ENCODE data around the gene TMEM132C.

TMEM132C gene

GRCh38 chr12:128450810-128451209, 183.8 kb downstream of the TMEM132C start:
- CTCF ChIA-PET: no interaction called here
- Histone ChIP-seq H3K36me3 (ENCODE audit: control insufficient read depth in 2 of 2, insufficient read depth in 1 of 2, low read length in 2 of 2) (no peaks in the 10 kb centered on the region), H3K27ac (ENCODE audit: extremely low read depth, low read depth, low read length) (no peak overlapping the region)

GRCh38 chr12:128455851-128456250, 188.9 kb downstream of the TMEM132C start:
- H3K4me1 ChIP-seq (ENCODE audit: control insufficient read depth, insufficient read depth, low read length): no peaks in the 10 kb centered on the region
- no peaks in the 10 kb centered on the region for H3K36me3 ChIP-seq (ENCODE audit: control insufficient read depth in 2 of 2, insufficient read depth in 1 of 2, low read length in 2 of 2)
- POLR2A ChIA-PET: no interaction called here
- H3K27ac ChIP-seq (ENCODE audit: extremely low read depth, low read depth, low read length): no peak overlapping the region
- TF ChIP-seq ZNF580 (tag by site-specific recombination; IDR thresholded peaks at IDR 0.05) (no peak), ZNF529 (tag by site-specific recombination; IDR thresholded peaks at IDR 0.05; ENCODE audit: insufficient replicate concordance) (no peak), ZNF791 (tag by site-specific recombination; IDR thresholded peaks at IDR 0.05) (no peak), SP3 (tag by site-specific recombination; IDR thresholded peaks at IDR 0.05) (no peak), KLF1 (tag by site-specific recombination; IDR thresholded peaks at IDR 0.05) (no peak), GLI4 (tag by site-specific recombination; IDR thresholded peaks at IDR 0.05) (no peak)
- CTCF ChIA-PET: no interaction called here
- no peak overlapping the region for H3K4me3 ChIP-seq (ENCODE audit: low read depth, low read length)
- no peaks in the 10 kb centered on the region for H3K9me3 ChIP-seq (ENCODE audit: control insufficient read depth, insufficient read depth, low read depth, low read length)

More at GRCh38 chr12:128450810-128451209, 183.8 kb downstream of the TMEM132C start:
- POLR2A ChIA-PET: no interaction called here
- H3K9me3 ChIP-seq (ENCODE audit: control insufficient read depth, insufficient read depth, low read depth, low read length): no peaks in the 10 kb centered on the region
- H3K4me3 ChIP-seq (ENCODE audit: low read depth, low read length): no peak overlapping the region
- TF ChIP-seq ZNF529 (tag by site-specific recombination; IDR thresholded peaks at IDR 0.05; ENCODE audit: insufficient replicate concordance): no peak
- TF ChIP-seq TCF7L2 (IDR thresholded peaks at IDR 0.05; ENCODE audit: borderline replicate concordance, low read depth, low read length): no peak
- no peaks in the 10 kb centered on the region for H3K4me1 ChIP-seq (ENCODE audit: control insufficient read depth, insufficient read depth, low read length)

GRCh38 chr12:128456922-128457321, 190.0 kb downstream of the TMEM132C start:
- ChIA-PET POLR2A (no interaction called here), CTCF (no interaction called here)
- Histone ChIP-seq H3K27ac (ENCODE audit: extremely low read depth, low read depth, low read length) (no peak overlapping the region), H3K4me1 (ENCODE audit: control insufficient read depth, insufficient read depth, low read length) (no peaks in the 10 kb centered on the region), H3K36me3 (ENCODE audit: control insufficient read depth in 2 of 2, insufficient read depth in 1 of 2, low read length in 2 of 2) (no peaks in the 10 kb centered on the region), H3K9me3 (ENCODE audit: control insufficient read depth, insufficient read depth, low read depth, low read length) (no peaks in the 10 kb centered on the region), H3K4me3 (ENCODE audit: low read depth, low read length) (no peak overlapping the region)
- no peak for TF ChIP-seq ZNF639 (tag by site-specific recombination; IDR thresholded peaks at IDR 0.05)

- ChIA-PET POLR2A (no interaction called here), CTCF (no interaction called here)
- Histone ChIP-seq H3K4me3 (ENCODE audit: low read depth, low read length) (no peak overlapping the region), H3K9me3 (ENCODE audit: control insufficient read depth, insufficient read depth, low read depth, low read length) (no peaks in the 10 kb centered on the region), H3K36me3 (ENCODE audit: control insufficient read depth in 2 of 2, insufficient read depth in 1 of 2, low read length in 2 of 2) (no peaks in the 10 kb centered on the region), H3K27ac (ENCODE audit: extremely low read depth, low read depth, low read length) (no peak overlapping the region), H3K4me1 (ENCODE audit: control insufficient read depth, insufficient read depth, low read length) (no peaks in the 10 kb centered on the region)
- no peak for TF ChIP-seq BCL11A (tag by site-specific recombination; IDR thresholded peaks at IDR 0.05; ENCODE audit: low read depth)
- TF ChIP-seq ZNF169 (tag by site-specific recombination; IDR thresholded peaks at IDR 0.05): no peak
- TF ChIP-seq SETDB1 (IDR thresholded peaks at IDR 0.05; ENCODE audit: insufficient read length, low read length): no peak
- no peak for TF ChIP-seq YY1 (tag by site-specific recombination; IDR thresholded peaks at IDR 0.05)
- TF ChIP-seq ZNF266 (tag by site-specific recombination; IDR thresholded peaks at IDR 0.05; ENCODE audit: low read depth): no peak
- TF ChIP-seq ZNF433 (tag by site-specific recombination; IDR thresholded peaks at IDR 0.05; ENCODE audit: low read depth): no peak
- TF ChIP-seq REST (tag by site-specific recombination; IDR thresholded peaks at IDR 0.05): no peak
- TF ChIP-seq ZNF398 (tag by site-specific recombination; IDR thresholded peaks at IDR 0.05): no peak
- TF ChIP-seq AEBP2 (tag by site-specific recombination; IDR thresholded peaks at IDR 0.05; ENCODE audit: borderline replicate concordance): no peak
- no peak for TF ChIP-seq ZNF473 (tag by site-specific recombination; IDR thresholded peaks at IDR 0.05)
- no peak for TF ChIP-seq ZNF391 (tag by site-specific recombination; IDR thresholded peaks at IDR 0.05; ENCODE audit: borderline replicate concordance, low read depth)
These were observed 191.5 kb downstream of the TMEM132C start for GRCh38 chr12:128458301-128458974.

Measured in HEK293 (cell line).